Mesendoderm (in vitro differentiated cells): ENCODE results near the gene CHI3L2.

Experiments used
- DNase-seq: peaks from one replicate; pipeline ENCODE4 v3.0.0; 2013
- H2AK5ac ChIP-seq: 2 replicates; pipeline ENCODE4 v1.6.1; 2013; ENCODE audit warnings: low read length, inconsistent platforms
- H2BK120ac ChIP-seq: 2 replicates; pipeline ENCODE4 v1.6.1; 2013; ENCODE audit warnings: low read depth, mild to moderate bottlenecking, low read length, moderate library complexity, mixed read lengths
- H2BK15ac ChIP-seq: replicated peaks from 2 replicates; pipeline ENCODE4 v1.6.1; 2013; ENCODE audit warnings: low read depth, mild to moderate bottlenecking, moderate library complexity
- H2BK5ac ChIP-seq: 2 replicates; pipeline ENCODE4 v1.6.1; 2013; ENCODE audit warnings: low read length, inconsistent platforms
- H3K18ac ChIP-seq: 2 replicates; pipeline ENCODE4 v1.6.1; 2013; ENCODE audit warnings: mild to moderate bottlenecking, low read length, mixed read lengths
- H3K23ac ChIP-seq: one replicate; pipeline ENCODE4 v1.6.1; 2013; ENCODE audit warnings: low read length
- H3K27ac ChIP-seq: 2 replicates; pipeline ENCODE4 v1.5.1; 2013; ENCODE audit warnings: low read depth, mild to moderate bottlenecking, inconsistent platforms, low read length, moderate library complexity
- H3K27me3 ChIP-seq: 2 replicates; pipeline ENCODE4 v1.6.1; 2013; ENCODE audit warnings: low read length, control low read depth, mild to moderate bottlenecking, inconsistent platforms; ENCODE audit not compliant: insufficient read depth, poor library complexity
- H3K36me3 ChIP-seq: 2 replicates; pipeline ENCODE4 v1.6.1; 2013; ENCODE audit warnings: low read length, inconsistent platforms; ENCODE audit not compliant: control insufficient read depth, insufficient read depth
- H3K4ac ChIP-seq: one replicate; pipeline ENCODE4 v1.6.1; 2013; ENCODE audit warnings: low read depth, mild to moderate bottlenecking, low read length, moderate library complexity
- H3K4me1 ChIP-seq: 2 replicates; pipeline ENCODE4 v1.6.1; 2013; ENCODE audit warnings: low read depth, low read length, inconsistent platforms; ENCODE audit not compliant: control insufficient read depth
- H3K4me2 ChIP-seq: 2 replicates; pipeline ENCODE4 v1.6.1; 2013; ENCODE audit warnings: low read length
- H3K4me3 ChIP-seq: 2 replicates; pipeline ENCODE4 v1.5.1; 2013; ENCODE audit warnings: mild to moderate bottlenecking, low read length
- H3K56ac ChIP-seq: one replicate; pipeline ENCODE4 v1.6.1; 2013; ENCODE audit warnings: low read length
- H3K79me1 ChIP-seq: 2 replicates; pipeline ENCODE4 v1.6.1; 2013; ENCODE audit warnings: low read length, inconsistent platforms
- H3K79me2 ChIP-seq: 2 replicates; pipeline ENCODE4 v1.6.1; 2013; ENCODE audit warnings: mild to moderate bottlenecking, low read length; ENCODE audit not compliant: control insufficient read depth, insufficient read depth
- H3K9ac ChIP-seq: 2 replicates; pipeline ENCODE4 v1.6.1; 2013; ENCODE audit warnings: low read length, inconsistent platforms
- H4K5ac ChIP-seq: one replicate; pipeline ENCODE4 v1.6.1; 2013; ENCODE audit warnings: low read length
- H4K8ac ChIP-seq: one replicate; pipeline ENCODE4 v1.6.1; 2013; ENCODE audit warnings: low read depth, mild to moderate bottlenecking, control low read depth, low read length, moderate library complexity
- WGBS: extraction: QIAGEN DNeasy Blood & Tissue Kit; methylation state at CpG from one replicate; pipeline ENCODE4 v1.1.7; 2013; ENCODE audit warnings: low lambda C conversion rate, missing lambda C conversion rate; ENCODE audit not compliant: insufficient coverage; ENCODE audit errors: extremely low coverage; 5-methylcytosine and 5-hydroxymethylcytosine counted together

CHI3L2 gene

GRCh38 chr1:111190931-111191451, 36.5 kb upstream of the CHI3L2 start:
- H2BK5ac ChIP-seq: no peak overlapping the region
- H3K23ac ChIP-seq: no peak overlapping the region
- H3K4ac ChIP-seq: no peak overlapping the region
- no peak overlapping the region for H2AK5ac ChIP-seq
- no peak overlapping the region for H3K18ac ChIP-seq
- no peak overlapping the region for H4K5ac ChIP-seq
- no peak overlapping the region for H3K56ac ChIP-seq
- H4K8ac ChIP-seq: no peak overlapping the region
- H3K27me3 ChIP-seq: no peaks in the 10 kb centered on the region
- H3K79me2 ChIP-seq: no peaks in the 10 kb centered on the region
- H2BK15ac ChIP-seq: no peak overlapping the region
- peaks cover 3% of the 10 kb centered on the region for H3K36me3 ChIP-seq
- peaks cover 3% of the 10 kb centered on the region for H3K4me1 ChIP-seq
- H3K4me2 ChIP-seq: no peak overlapping the region
- WGBS: no CpG with 5 or more reads among the region's 2 CpGs
- no peak overlapping the region for H3K4me3 ChIP-seq
- no peak overlapping the region for H3K9ac ChIP-seq
- no peak overlapping the region for H3K27ac ChIP-seq
- H2BK120ac ChIP-seq: no peak overlapping the region
- H3K79me1 ChIP-seq: no peaks in the 10 kb centered on the region
- no peak for DNase-seq

DNA sequence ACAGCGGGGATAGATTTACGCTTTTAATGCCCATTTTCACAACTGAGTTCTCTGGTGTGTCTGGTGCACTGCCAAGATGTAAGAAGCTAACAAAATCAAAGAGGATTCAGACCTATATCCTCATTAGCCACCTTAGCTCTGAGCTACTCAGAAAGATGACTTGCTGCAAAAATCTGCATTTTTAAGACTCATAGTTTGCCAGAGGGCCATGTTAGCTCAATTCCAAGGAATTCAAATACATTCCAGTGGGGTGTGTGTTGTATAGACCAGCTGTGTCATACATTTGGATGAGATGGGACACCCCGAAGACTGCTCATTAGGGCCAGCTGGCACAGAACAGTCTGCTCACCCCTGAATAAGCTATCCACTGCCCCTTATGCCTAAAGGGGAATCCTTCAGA, 36.0 kb upstream of the CHI3L2 start:
- H2BK15ac ChIP-seq: no peak overlapping the region
- H2BK5ac ChIP-seq: no peak overlapping the region
- H3K4me2 ChIP-seq: no peak overlapping the region
- H3K4ac ChIP-seq: no peak overlapping the region
- no peak overlapping the region for H3K4me3 ChIP-seq
- no peaks in the 10 kb centered on the region for H3K27me3 ChIP-seq
- no peak overlapping the region for H2BK120ac ChIP-seq
- no peak overlapping the region for H3K23ac ChIP-seq
- H4K8ac ChIP-seq: no peak overlapping the region
- no peak overlapping the region for H3K9ac ChIP-seq
- no CpG with 5 or more reads among the region's 3 CpGs for WGBS
- no peaks in the 10 kb centered on the region for H3K79me1 ChIP-seq
- no peak overlapping the region for H3K27ac ChIP-seq
- peaks cover 3% of the 10 kb centered on the region for H3K4me1 ChIP-seq
- no peak overlapping the region for H3K18ac ChIP-seq
- H3K56ac ChIP-seq: no peak overlapping the region
- H2AK5ac ChIP-seq: no peak overlapping the region
- peaks cover 3% of the 10 kb centered on the region for H3K36me3 ChIP-seq
- no peak for DNase-seq
- H4K5ac ChIP-seq: no peak overlapping the region
- no peaks in the 10 kb centered on the region for H3K79me2 ChIP-seq

DNA sequence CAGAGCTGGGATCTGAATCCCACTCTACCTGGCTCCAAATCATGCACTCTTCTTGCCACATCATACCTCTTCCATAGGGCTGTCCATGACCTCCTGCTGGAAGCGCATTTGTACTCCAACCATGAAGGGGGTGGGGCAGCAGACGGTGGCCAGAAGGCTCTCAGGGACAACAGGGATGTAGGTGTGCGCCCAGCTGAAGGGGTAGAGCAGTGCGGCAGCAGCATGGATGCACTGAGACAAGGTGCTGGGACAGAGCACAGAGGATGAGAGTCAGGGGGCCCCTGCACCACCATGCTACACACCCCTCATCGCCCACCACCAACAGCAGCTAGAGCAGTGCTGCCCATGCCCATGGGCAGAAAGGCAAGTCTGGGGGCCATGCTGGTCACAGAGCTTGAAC, 35.4 kb upstream of the CHI3L2 start:
- no CpG with 5 or more reads among the region's 5 CpGs for WGBS
- no peak for DNase-seq
- Histone ChIP-seq H3K4me1 (peaks cover 3% of the 10 kb centered on the region), H3K18ac (no peak overlapping the region), H3K4me3 (no peak overlapping the region), H3K4me2 (no peak overlapping the region), H2AK5ac (no peak overlapping the region), H4K5ac (no peak overlapping the region), H3K79me1 (no peaks in the 10 kb centered on the region), H3K27me3 (no peaks in the 10 kb centered on the region), H2BK15ac (no peak overlapping the region), H3K23ac (no peak overlapping the region), H3K56ac (no peak overlapping the region), H4K8ac (no peak overlapping the region), H3K36me3 (no peaks in the 10 kb centered on the region), H3K4ac (no peak overlapping the region), H2BK120ac (no peak overlapping the region), H2BK5ac (no peak overlapping the region), H3K9ac (no peak overlapping the region), H3K27ac (no peak overlapping the region), H3K79me2 (no peaks in the 10 kb centered on the region)

DNA sequence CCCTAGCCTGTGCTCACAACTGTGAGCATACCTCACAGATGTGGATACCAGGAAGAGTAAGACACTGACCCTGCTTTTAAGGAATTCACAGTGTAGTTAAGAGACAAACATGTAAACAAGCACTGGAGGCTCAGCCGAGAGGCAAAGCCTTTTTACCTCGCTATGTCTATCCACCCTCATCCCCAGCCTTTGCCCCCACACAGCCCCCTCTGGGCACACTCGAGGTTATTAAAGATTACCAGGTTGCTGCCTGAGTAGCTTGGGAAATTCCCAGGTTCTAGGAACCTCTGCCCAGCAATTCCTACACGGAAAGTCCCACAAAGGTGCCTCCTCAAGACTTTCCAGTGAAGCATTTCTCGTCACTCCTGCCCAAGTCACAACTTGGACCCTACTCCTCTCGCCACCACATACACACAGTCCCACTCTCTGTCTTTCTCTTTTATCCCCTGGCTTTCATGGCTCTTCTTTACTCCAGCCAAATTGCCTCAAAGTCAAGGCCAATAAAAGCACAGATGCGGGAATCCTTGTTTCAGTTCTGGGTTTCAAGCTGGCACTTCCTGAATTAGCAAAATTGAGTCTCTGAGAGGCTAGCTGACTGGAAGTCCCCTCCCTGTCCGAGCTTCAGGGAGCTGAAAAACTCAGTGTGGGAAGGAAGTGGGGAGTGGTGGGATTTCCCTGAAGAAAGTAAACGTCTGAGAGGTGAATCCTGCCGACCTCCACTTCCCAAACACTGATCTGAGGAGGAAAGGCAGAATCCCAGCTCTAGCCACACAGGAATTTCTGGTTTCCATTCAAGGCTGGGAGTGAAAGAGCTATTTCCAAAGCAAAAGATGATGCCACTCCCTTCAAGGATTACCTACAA, 34.6 kb upstream of the CHI3L2 start:
- Histone ChIP-seq H2BK15ac (no peak overlapping the region), H3K4me2 (no peak overlapping the region), H3K4ac (no peak overlapping the region), H3K27ac (no peak overlapping the region), H3K36me3 (no peaks in the 10 kb centered on the region), H3K56ac (peak overlapping the region; percentile 46), H2AK5ac (no peak overlapping the region), H2BK5ac (no peak overlapping the region), H3K9ac (no peak overlapping the region), H3K18ac (no peak overlapping the region), H3K79me1 (no peaks in the 10 kb centered on the region), H2BK120ac (no peak overlapping the region), H3K27me3 (no peaks in the 10 kb centered on the region), H3K4me3 (no peak overlapping the region), H3K79me2 (no peaks in the 10 kb centered on the region), H4K8ac (no peak overlapping the region), H3K23ac (no peak overlapping the region), H3K4me1 (peaks cover 3% of the 10 kb centered on the region), H4K5ac (no peak overlapping the region)
- DNase-seq: peak; percentile 57
- no CpG with 5 or more reads among the region's 10 CpGs for WGBS

GRCh38 chr1:111193712-111194480, 33.6 kb upstream of the CHI3L2 start:
- Histone ChIP-seq H3K27ac (no peak overlapping the region), H2BK120ac (no peak overlapping the region), H3K18ac (no peak overlapping the region), H3K4me1 (peaks cover 3% of the 10 kb centered on the region), H3K27me3 (no peaks in the 10 kb centered on the region), H3K56ac (no peak overlapping the region), H3K9ac (no peak overlapping the region), H2BK15ac (no peak overlapping the region), H3K36me3 (no peaks in the 10 kb centered on the region), H4K5ac (no peak overlapping the region), H2AK5ac (no peak overlapping the region), H2BK5ac (no peak overlapping the region), H3K79me1 (no peaks in the 10 kb centered on the region), H3K4ac (no peak overlapping the region), H3K4me3 (no peak overlapping the region), H3K79me2 (no peaks in the 10 kb centered on the region), H4K8ac (no peak overlapping the region), H3K4me2 (no peak overlapping the region), H3K23ac (no peak overlapping the region)
- no CpG with 5 or more reads among the region's 3 CpGs for WGBS
- no peak for DNase-seq
